ENCODE measurements around the gene TACC2.
"Not testable (repeated sequence)": the region's sequence is repeated elsewhere in the genome, so short reads cannot be mapped to it uniquely, and the experiment has no call there.

The TACC2 gene

GRCh38 chr10:122013311-122013780 lies 24.4 kb downstream of the TACC2 start:
- Histone ChIP-seq H3K9me3 (no peaks in the 10 kb centered on the region), H3K36me3 (no peaks in the 10 kb centered on the region), H3K4me1 (no peaks in the 10 kb centered on the region), H3K27me3 (no peaks in the 10 kb centered on the region), H3K4me3 (ENCODE audit: low read depth, low read length) (no peak overlapping the region)
- no peak for TF ChIP-seq CTCF (IDR thresholded peaks at IDR 0.05; ENCODE audit: low read depth, low read length)
- DNase-seq: no peak

- DNase-seq: no peak
- Histone ChIP-seq H3K36me3 (no peaks in the 10 kb centered on the region), H3K4me3 (ENCODE audit: low read depth, low read length) (no peak overlapping the region), H3K4me1 (no peaks in the 10 kb centered on the region), H3K27me3 (no peaks in the 10 kb centered on the region), H3K9me3 (no peaks in the 10 kb centered on the region)
- no peak for TF ChIP-seq CTCF (IDR thresholded peaks at IDR 0.05; ENCODE audit: low read depth, low read length)
These were observed 25.8 kb downstream of the TACC2 start for GRCh38 chr10:122014652-122015248.

- not testable (repeated sequence) for DNase-seq; H3K36me3 ChIP-seq; H3K4me1 ChIP-seq; H3K9me3 ChIP-seq; H3K27me3 ChIP-seq; H3K4me3 ChIP-seq (ENCODE audit: low read depth, low read length)
These were observed 29.0 kb downstream of the TACC2 start for GRCh38 chr10:122017926-122018325.

GRCh38 chr10:122018491-122018890 lies 29.5 kb downstream of the TACC2 start:
- H3K4me1 ChIP-seq: no peaks in the 10 kb centered on the region
- DNase-seq: no peak
- no peaks in the 10 kb centered on the region for H3K27me3 ChIP-seq
- no peaks in the 10 kb centered on the region for H3K36me3 ChIP-seq
- H3K4me3 ChIP-seq (ENCODE audit: low read depth, low read length): no peak overlapping the region
- no peak for TF ChIP-seq CTCF (IDR thresholded peaks at IDR 0.05; ENCODE audit: low read depth, low read length)
- H3K9me3 ChIP-seq: no peaks in the 10 kb centered on the region

GRCh38 chr10:122018951-122019413 lies 30.0 kb downstream of the TACC2 start:
- no peaks in the 10 kb centered on the region for H3K4me1 ChIP-seq
- no peak overlapping the region for H3K4me3 ChIP-seq (ENCODE audit: low read depth, low read length)
- no peaks in the 10 kb centered on the region for H3K36me3 ChIP-seq
- no peaks in the 10 kb centered on the region for H3K9me3 ChIP-seq
- no peaks in the 10 kb centered on the region for H3K27me3 ChIP-seq
- no peak for DNase-seq
- TF ChIP-seq CTCF (IDR thresholded peaks at IDR 0.05; ENCODE audit: low read depth, low read length): no peak

GRCh38 chr10:122019414-122019975 lies 30.5 kb downstream of the TACC2 start:
- no peaks in the 10 kb centered on the region for H3K9me3 ChIP-seq
- H3K36me3 ChIP-seq: no peaks in the 10 kb centered on the region
- TF ChIP-seq CTCF (IDR thresholded peaks at IDR 0.05; ENCODE audit: low read depth, low read length): no peak
- no peak for DNase-seq
- no peak overlapping the region for H3K4me3 ChIP-seq (ENCODE audit: low read depth, low read length)
- no peaks in the 10 kb centered on the region for H3K4me1 ChIP-seq
- no peaks in the 10 kb centered on the region for H3K27me3 ChIP-seq

Measured in BE2C (cell line).